ENCODE results near the gene STAC3. TPM values are rescaled to one million over a fixed set of nuclear protein-coding genes. Genes with fewer than 3 reads are reported as not detected.

STAC3 gene
- total and polyA plus RNA-seq, 2 of the 13 experiments (the other 11 are each of a cell fraction or from before 2014, with no cell fraction given), result 0.18 to 0.22 TPM

DNA sequence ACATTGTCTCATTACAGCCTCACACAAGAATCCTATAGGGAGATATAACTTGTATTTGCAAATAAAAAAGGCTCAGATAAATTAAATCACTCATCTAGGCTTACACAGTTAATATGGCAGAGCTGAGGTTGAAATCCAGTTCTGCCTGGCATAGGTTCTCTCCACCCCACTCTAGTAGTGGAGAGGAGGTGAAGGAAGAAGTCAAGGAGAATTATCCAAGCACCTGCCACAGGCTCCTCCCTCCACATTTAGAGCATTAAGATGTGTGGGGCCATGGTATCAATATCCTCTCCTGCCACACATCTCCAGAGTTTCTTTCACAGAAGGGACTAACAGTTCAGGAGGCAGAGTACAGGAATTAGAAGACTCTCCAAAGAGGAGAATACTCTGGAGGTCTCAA is 22.5 kb upstream of the STAC3 start:
- no peak overlapping the region for H2AFZ ChIP-seq (ENCODE audit: low read length)
- H4K20me1 ChIP-seq (ENCODE audit: insufficient read depth, low read length), result no peaks in the 10 kb centered on the region
- H3K27me3 ChIP-seq (ENCODE audit: control insufficient read depth in 1 of 2, insufficient read depth in 2 of 2, low read length in 2 of 2), result no peaks in the 10 kb centered on the region
- H3K9me3 ChIP-seq (ENCODE audit: low read length), result no peaks in the 10 kb centered on the region
- H3K79me2 ChIP-seq (ENCODE audit: insufficient read depth, low read length), result no peaks in the 10 kb centered on the region
- ATAC-seq, result no peak
- no peak overlapping the region for H3K4me3 ChIP-seq (replicated peaks in 1 of 3; ENCODE audit: insufficient read depth in 1 of 3, low read depth in 2 of 3, low read length in 3 of 3)
- ChIA-PET CTCF (ENCODE audit: low intra/inter-chr PET ratio, low total read pairs) (no interaction called here), POLR2A (no interaction called here)
- H3K4me2 ChIP-seq (ENCODE audit: low read depth, low read length), result no peak overlapping the region
- TF ChIP-seq, protein P1, sequence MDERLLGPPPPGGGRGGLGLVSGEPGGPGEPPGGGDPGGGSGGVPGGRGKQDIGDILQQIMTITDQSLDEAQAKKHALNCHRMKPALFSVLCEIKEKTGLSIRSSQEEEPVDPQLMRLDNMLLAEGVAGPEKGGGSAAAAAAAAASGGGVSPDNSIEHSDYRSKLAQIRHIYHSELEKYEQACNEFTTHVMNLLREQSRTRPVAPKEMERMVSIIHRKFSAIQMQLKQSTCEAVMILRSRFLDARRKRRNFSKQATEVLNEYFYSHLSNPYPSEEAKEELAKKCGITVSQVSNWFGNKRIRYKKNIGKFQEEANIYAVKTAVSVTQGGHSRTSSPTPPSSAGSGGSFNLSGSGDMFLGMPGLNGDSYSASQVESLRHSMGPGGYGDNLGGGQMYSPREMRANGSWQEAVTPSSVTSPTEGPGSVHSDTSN (CRISPR knock-in tag; IDR thresholded peaks at IDR 0.05), result no peak
- TF ChIP-seq GATA4 (IDR thresholded peaks at IDR 0.05; ENCODE audit: borderline replicate concordance, low read depth) (no peak), ZBTB3 (CRISPR knock-in tag; IDR thresholded peaks at IDR 0.05; ENCODE audit: borderline replicate concordance, low read depth) (no peak), MBD4 (IDR thresholded peaks at IDR 0.05; ENCODE audit: borderline replicate concordance, low read length) (no peak), ZSCAN9 (CRISPR knock-in tag; IDR thresholded peaks at IDR 0.05; ENCODE audit: borderline replicate concordance) (no peak), ZNF160 (CRISPR knock-in tag; IDR thresholded peaks at IDR 0.05) (no peak), CBFB (CRISPR knock-in tag; IDR thresholded peaks at IDR 0.05) (no peak), RNF2 (conservative IDR thresholded peaks at IDR 0.05; ENCODE audit: low read depth) (no peak), GATAD2A (CRISPR knock-in tag; IDR thresholded peaks at IDR 0.05) (no peak), ZNF496 (CRISPR knock-in tag; IDR thresholded peaks at IDR 0.05; ENCODE audit: insufficient replicate concordance) (no peak), NKX3-1 (CRISPR knock-in tag; IDR thresholded peaks at IDR 0.05) (no peak), HHEX (CRISPR knock-in tag; IDR thresholded peaks at IDR 0.05) (no peak), ZNF891 (CRISPR knock-in tag; IDR thresholded peaks at IDR 0.05) (no peak), BRD4 (CRISPR knock-in tag; IDR thresholded peaks at IDR 0.05) (no peak)
- TF ChIP-seq, protein P2, sequence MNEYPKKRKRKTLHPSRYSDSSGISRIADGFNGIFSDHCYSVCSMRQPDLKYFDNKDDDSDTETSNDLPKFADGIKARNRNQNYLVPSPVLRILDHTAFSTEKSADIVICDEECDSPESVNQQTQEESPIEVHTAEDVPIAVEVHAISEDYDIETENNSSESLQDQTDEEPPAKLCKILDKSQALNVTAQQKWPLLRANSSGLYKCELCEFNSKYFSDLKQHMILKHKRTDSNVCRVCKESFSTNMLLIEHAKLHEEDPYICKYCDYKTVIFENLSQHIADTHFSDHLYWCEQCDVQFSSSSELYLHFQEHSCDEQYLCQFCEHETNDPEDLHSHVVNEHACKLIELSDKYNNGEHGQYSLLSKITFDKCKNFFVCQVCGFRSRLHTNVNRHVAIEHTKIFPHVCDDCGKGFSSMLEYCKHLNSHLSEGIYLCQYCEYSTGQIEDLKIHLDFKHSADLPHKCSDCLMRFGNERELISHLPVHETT (CRISPR knock-in tag; conservative IDR thresholded peaks at IDR 0.05), result no peak
- TF ChIP-seq, protein P3, sequence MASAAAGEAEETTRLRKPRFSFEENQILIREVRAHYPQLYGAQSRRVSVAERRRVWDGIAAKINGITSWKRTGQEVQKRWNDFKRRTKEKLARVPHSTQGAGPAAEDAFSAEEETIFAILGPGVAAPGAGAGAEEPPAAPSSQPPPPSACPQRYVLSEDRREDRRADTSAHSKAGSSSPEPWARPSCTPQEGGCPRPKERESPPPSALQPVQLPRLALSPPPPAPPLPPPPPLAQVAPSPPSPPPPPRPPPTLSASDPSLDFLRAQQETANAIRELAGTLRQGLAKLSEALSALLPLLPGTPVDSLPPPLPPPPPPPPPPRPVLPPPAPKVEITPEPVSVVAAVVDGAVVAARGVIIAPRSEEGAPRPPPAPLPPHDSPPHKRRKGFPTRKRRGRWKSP (CRISPR knock-in tag; IDR thresholded peaks at IDR 0.05), result no peak
- TF ChIP-seq, protein P4, sequence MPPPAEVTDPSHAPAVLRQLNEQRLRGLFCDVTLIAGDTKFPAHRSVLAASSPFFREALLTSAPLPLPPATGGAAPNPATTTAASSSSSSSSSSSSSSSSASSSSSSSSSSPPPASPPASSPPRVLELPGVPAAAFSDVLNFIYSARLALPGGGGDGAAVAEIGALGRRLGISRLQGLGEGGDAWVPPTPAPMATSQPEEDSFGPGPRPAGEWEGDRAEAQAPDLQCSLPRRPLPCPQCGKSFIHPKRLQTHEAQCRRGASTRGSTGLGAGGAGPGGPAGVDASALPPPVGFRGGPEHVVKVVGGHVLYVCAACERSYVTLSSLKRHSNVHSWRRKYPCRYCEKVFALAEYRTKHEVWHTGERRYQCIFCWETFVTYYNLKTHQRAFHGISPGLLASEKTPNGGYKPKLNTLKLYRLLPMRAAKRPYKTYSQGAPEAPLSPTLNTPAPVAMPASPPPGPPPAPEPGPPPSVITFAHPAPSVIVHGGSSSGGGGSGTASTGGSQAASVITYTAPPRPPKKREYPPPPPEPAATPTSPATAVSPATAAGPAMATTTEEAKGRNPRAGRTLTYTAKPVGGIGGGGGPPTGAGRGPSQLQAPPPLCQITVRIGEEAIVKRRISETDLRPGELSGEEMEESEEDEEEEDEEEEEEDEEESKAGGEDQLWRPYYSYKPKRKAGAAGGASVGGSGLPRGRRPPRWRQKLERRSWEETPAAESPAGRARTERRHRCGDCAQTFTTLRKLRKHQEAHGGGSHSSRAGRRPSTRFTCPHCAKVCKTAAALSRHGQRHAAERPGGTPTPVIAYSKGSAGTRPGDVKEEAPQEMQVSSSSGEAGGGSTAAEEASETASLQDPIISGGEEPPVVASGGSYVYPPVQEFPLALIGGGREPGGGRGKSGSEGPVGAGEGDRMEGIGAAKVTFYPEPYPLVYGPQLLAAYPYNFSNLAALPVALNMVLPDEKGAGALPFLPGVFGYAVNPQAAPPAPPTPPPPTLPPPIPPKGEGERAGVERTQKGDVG (CRISPR knock-in tag; IDR thresholded peaks at IDR 0.05; ENCODE audit: borderline replicate concordance), result no peak
- TF ChIP-seq, protein P5, sequence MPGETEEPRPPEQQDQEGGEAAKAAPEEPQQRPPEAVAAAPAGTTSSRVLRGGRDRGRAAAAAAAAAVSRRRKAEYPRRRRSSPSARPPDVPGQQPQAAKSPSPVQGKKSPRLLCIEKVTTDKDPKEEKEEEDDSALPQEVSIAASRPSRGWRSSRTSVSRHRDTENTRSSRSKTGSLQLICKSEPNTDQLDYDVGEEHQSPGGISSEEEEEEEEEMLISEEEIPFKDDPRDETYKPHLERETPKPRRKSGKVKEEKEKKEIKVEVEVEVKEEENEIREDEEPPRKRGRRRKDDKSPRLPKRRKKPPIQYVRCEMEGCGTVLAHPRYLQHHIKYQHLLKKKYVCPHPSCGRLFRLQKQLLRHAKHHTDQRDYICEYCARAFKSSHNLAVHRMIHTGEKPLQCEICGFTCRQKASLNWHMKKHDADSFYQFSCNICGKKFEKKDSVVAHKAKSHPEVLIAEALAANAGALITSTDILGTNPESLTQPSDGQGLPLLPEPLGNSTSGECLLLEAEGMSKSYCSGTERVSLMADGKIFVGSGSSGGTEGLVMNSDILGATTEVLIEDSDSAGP (CRISPR knock-in tag; IDR thresholded peaks at IDR 0.05; ENCODE audit: borderline replicate concordance), result no peak
- no peak overlapping the region for H3K27ac ChIP-seq (ENCODE audit: extremely low read length, insufficient read depth, low read length)
- FAIRE-seq, result no peak
- intact Hi-C loops (cut with micrococcal nuclease; ENCODE audit: unreplicated experiment) (no loop called here), in situ Hi-C loops (cut with HindIII; ENCODE audit: extremely low pct_ligation_motif_present, low pct_unique_long_range_greater_than_20kb) (no loop called here)
- DNase-seq (ENCODE audit: low spot score), result no peak
- H3K36me3 ChIP-seq (replicated peaks in 1 of 2; ENCODE audit: control insufficient read depth in 1 of 2, insufficient read depth in 2 of 2, low read length in 2 of 2), result peaks cover 6 to 40% of the 10 kb centered on the region in 2 experiments; a peak in 4 of 5 replicates
- no peaks in the 10 kb centered on the region for H3K4me1 ChIP-seq (ENCODE audit: insufficient read depth, low read length)
- no peak overlapping the region for H3K9ac ChIP-seq (ENCODE audit: insufficient read depth, low read depth, low read length)
- no TSS peak for BruUV-seq (replicated peaks)
